Body of pancreas (tissue), 4 donors: ENCODE measurements around the gene CENPK. TPM values are rescaled to one million over a fixed set of nuclear protein-coding genes. Genes with fewer than 3 reads are reported as not detected.
"Not testable (repeated sequence)": the region's sequence is repeated elsewhere in the genome, so short reads cannot be mapped to it uniquely, and the experiment has no call there.

Experiments
- ATAC-seq: fragments of 150-250 bp; one replicate; pipeline ENCODE4 v1.9.1; 2016
- DNase-seq, 4 donors: peaks; one replicate each; pipeline ENCODE4 v3.0.0-alpha.2; 2019
- H3K27ac ChIP-seq, 4 donors: fragments of 200-600 bp; sonication (generic); 1 replicate in 3 of 4; 2 replicates in 1 of 4; pipeline versions ENCODE4 v1.5.1 to v1.6.1; 2016 to 2019; ENCODE audit warnings: mild to moderate bottlenecking in 1 of 4, mixed read lengths in 1 of 4, moderate library complexity in 1 of 4
- H3K27me3 ChIP-seq, 2 donors: fragments of 200-600 bp; sonication (generic); one replicate each; pipeline ENCODE4 v1.6.0; 2016; ENCODE audit warnings: mild to moderate bottlenecking in 1 of 2
- H3K36me3 ChIP-seq, 2 donors: fragments of 200-600 bp; sonication (generic); replicated peaks in 1 of 2; 2 replicates each; pipeline ENCODE4 v1.5.1; 2016; ENCODE audit warnings: low read depth in 2 of 2; ENCODE audit not compliant: insufficient read depth in 1 of 2
- H3K4me1 ChIP-seq: fragments of 200-600 bp; sonication (generic); one replicate; pipeline ENCODE4 v1.6.0; 2016
- H3K4me3 ChIP-seq, 2 donors: fragments of 200-600 bp; sonication (generic); 1 replicate in 1 of 2; 2 replicates in 1 of 2; pipeline ENCODE4 v1.5.1; 2016 to 2019
- H3K9me3 ChIP-seq, 3 donors: fragments of 200-600 bp; sonication (generic); 1 replicate in 2 of 3; 2 replicates in 1 of 3; pipeline ENCODE4 v1.5.1; 2016
- POLR2A ChIP-seq, 3 donors: fragments of 450-650 bp; IDR thresholded peaks; one replicate each; pipeline ENCODE4 v1.6.1; 2016; ENCODE audit warnings: antibody characterized with exemption in 3 of 3, mild to moderate bottlenecking in 2 of 3
- WGBS, 2 donors: methylation state at CpG; one replicate each; pipeline ENCODE4 v1.1.5; 2017; 5-methylcytosine and 5-hydroxymethylcytosine counted together
- intact Hi-C: fragments of 100-400 bp; cut with DNase I; formaldehyde crosslinking; loops from one replicate; pipeline ENCODE4 v1.15.1; 2023
- total RNA-seq, 2 donors: library from RNA; depleted of rRNA; stranded (reverse); fragments of >200 nt; gene quantifications; one replicate each; pipeline ENCODE4 v1.1.0, GENCODE V29; 2016
- TF ChIP-seq, protein P1 (sequence below), 7 experiments: fragments of 450-650 bp in 4 of 7; fragments of 200-600 bp in 3 of 7; sonication (generic) in 3 of 7; IDR thresholded peaks; one replicate each; pipeline ENCODE4 v1.5.1; 2016 to 2019; ENCODE audit warnings: antibody characterized with exemption in 7 of 7

The CENPK gene, protein sequence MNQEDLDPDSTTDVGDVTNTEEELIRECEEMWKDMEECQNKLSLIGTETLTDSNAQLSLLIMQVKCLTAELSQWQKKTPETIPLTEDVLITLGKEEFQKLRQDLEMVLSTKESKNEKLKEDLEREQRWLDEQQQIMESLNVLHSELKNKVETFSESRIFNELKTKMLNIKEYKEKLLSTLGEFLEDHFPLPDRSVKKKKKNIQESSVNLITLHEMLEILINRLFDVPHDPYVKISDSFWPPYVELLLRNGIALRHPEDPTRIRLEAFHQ
- 1 to 10 TPM in 1 of 2 donors, not detected in 1; 1.3 TPM for total RNA-seq

- peak within 1 kb of the TSS; percentile 58 to 91 (median 82) for H3K27ac ChIP-seq
Observed at GRCh38 chr5:65562731-65563701, at the start of gene CENPK, which contains the start of gene PPWD1. TSS of gene CENPK (minus strand) at chr5:65563168. CDS start at chr5:65554907, 8,261 bp downstream. TSS of gene PPWD1 (plus strand) at chr5:65563296. CDS start at chr5:65563311, 15 bp downstream.

GRCh38 chr5:65612298-65612907 lies 49.4 kb upstream of the CENPK start:
- Histone ChIP-seq H3K4me3 (no peak overlapping the region), H3K27me3 (no peaks in the 10 kb centered on the region), H3K9me3 (no peaks in the 10 kb centered on the region), H3K36me3 (peaks cover 0 to 18% of the 10 kb centered on the region in 2 donors), H3K27ac (peak overlapping the region; percentile 21 to 70 (median 66)), H3K4me1 (peaks cover 22% of the 10 kb centered on the region)
- intact Hi-C loops, result no loop called here
- no peak for TF ChIP-seq POLR2A (IDR thresholded peaks at IDR 0.05)
- TF ChIP-seq, protein P1, sequence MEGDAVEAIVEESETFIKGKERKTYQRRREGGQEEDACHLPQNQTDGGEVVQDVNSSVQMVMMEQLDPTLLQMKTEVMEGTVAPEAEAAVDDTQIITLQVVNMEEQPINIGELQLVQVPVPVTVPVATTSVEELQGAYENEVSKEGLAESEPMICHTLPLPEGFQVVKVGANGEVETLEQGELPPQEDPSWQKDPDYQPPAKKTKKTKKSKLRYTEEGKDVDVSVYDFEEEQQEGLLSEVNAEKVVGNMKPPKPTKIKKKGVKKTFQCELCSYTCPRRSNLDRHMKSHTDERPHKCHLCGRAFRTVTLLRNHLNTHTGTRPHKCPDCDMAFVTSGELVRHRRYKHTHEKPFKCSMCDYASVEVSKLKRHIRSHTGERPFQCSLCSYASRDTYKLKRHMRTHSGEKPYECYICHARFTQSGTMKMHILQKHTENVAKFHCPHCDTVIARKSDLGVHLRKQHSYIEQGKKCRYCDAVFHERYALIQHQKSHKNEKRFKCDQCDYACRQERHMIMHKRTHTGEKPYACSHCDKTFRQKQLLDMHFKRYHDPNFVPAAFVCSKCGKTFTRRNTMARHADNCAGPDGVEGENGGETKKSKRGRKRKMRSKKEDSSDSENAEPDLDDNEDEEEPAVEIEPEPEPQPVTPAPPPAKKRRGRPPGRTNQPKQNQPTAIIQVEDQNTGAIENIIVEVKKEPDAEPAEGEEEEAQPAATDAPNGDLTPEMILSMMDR (IDR thresholded peaks at IDR 0.05), result no peak
- no peak for ATAC-seq
- no peak for DNase-seq
- 63% methylated on average over 4 of the region's 4 CpGs for WGBS, 2 donors

More at GRCh38 chr5:65562731-65563701, at the start of gene CENPK, which contains the start of gene PPWD1:
- Histone ChIP-seq H3K4me1 (peaks cover 24% of the 10 kb centered on the region), H3K9me3 (no peaks in the 10 kb centered on the region), H3K36me3 (no peaks in the 10 kb centered on the region), H3K27me3 (no peaks in the 10 kb centered on the region), H3K4me3 (peak within 1 kb of the TSS; percentile 72 to 83)
- ATAC-seq (peak; percentile 100), DNase-seq (peak; percentile 93 to 96 (median 95))
- TF ChIP-seq, protein P1 (IDR thresholded peaks at IDR 0.05), result peak in 1 of 7 experiments; percentile 16
- peak in 2 of 3 donors; percentile 83 to 84 for TF ChIP-seq POLR2A (IDR thresholded peaks at IDR 0.05)
- intact Hi-C loops, result no loop called here
- 0 to 2% methylated on average over 26 to 54 of the region's 54 CpGs for whole genome bisulfite sequencing, 2 donors

DNA sequence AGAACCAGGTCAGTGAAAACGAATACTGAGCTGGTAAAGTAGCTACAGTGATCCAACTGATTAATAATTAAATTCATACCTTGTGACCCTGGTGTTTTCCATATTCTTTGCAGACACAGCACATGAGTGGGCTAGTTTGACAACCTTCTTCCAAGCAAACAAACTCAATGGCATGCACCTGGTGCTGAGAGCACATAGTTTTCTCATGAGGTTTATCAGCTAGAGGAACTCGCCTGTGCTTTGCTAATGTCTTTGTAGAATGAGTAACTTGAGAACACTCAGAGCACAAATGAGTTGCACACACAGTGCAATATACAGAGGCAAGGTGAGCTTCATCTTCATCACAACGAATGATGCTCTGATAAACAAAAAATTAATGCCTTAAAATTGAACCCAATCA lies 48.6 kb upstream of the CENPK start:
- no peaks in the 10 kb centered on the region for H3K9me3 ChIP-seq
- H3K27me3 ChIP-seq, result no peaks in the 10 kb centered on the region
- 14 to 22% methylated on average over 3 of the region's 3 CpGs for WGBS, 2 donors
- intact Hi-C loops, result no loop called here
- TF ChIP-seq, protein P1 (IDR thresholded peaks at IDR 0.05), result no peak
- no peak for TF ChIP-seq POLR2A (IDR thresholded peaks at IDR 0.05)
- peak; percentile 98 for ATAC-seq
- peaks cover 22% of the 10 kb centered on the region for H3K4me1 ChIP-seq
- H3K4me3 ChIP-seq, result no peak overlapping the region
- DNase-seq, result peak; percentile 42 to 79 (median 67)
- peak overlapping the region; percentile 33 to 70 (median 66) for H3K27ac ChIP-seq
- H3K36me3 ChIP-seq, result peaks cover 0 to 25% of the 10 kb centered on the region in 2 donors

DNA sequence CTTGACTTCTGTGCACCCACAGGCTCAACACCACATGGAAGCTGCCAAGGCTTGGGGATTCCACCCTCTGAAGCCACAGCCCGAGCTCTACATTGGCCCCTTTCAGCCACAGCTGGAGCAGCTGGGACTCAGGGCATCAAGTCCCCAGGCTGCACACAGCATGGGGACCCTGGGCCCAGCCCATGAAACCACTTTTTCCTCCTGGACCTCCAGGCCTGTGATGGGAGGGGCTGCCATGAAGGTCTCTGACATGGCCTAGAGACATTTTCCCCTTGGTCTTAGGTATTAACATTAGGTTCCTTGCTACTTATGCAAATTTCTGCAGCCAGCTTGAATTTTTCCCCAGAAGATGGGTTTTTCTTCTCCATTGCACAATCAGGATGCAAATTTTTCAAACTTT lies 38.8 kb upstream of the CENPK start:
- 92 to 100% methylated on average over 1 of the region's 1 CpG for WGBS, 2 donors
- intact Hi-C loops, H3K27me3 ChIP-seq, H3K9me3 ChIP-seq, DNase-seq, H3K4me1 ChIP-seq, H3K4me3 ChIP-seq, ATAC-seq, H3K27ac ChIP-seq: not testable (repeated sequence)
- H3K36me3 ChIP-seq, result peaks cover 0 to 11% of the 10 kb centered on the region in 2 donors
